HG03575 (cell line): ENCODE results near the gene NBR1.
"Not testable (repeated sequence)": the region's sequence is repeated elsewhere in the genome, so short reads cannot be mapped to it uniquely, and the experiment has no call there.

Source experiments
- ATAC-seq: cut with Tn5 transposase; IDR thresholded peaks from one replicate; pipeline ENCODE4 v1.9.1; 2021; ENCODE audit not compliant: unreplicated experiment, insufficient number of reproducible peaks, low FRiP score; ENCODE audit errors: extremely low read depth

The NBR1 gene

DNA sequence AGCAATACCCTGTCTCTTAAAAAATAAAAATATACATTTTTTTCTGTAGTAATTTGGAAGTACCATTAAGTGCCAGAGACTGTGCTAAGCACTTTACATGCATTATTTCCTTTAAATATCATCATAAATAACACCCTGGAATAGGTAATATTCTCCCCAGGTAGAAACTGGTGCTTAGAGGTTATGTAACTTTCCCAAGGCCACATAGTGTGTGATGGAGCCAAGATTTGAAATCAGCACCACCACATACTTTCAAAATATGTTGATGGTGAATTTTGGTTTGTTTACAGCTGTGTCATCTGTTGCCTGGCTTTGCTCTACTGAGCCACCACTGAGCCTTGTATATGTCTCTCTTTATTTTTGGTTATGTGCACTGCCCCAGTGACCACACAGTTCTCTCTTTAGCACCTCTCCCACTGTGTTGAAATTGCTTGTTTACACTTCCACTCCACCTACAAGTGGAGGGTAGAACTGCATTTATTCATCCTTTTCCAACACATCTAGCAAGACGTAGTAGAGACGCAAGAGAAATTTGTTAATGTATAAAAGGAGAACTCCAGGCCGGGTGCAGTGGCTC lies 19.0 kb upstream of the NBR1 start:
- no peak for ATAC-seq

- ATAC-seq, result not testable (repeated sequence)
Observed at GRCh38 chr17:43153197-43153835, 17.7 kb upstream of the NBR1 start.

DNA sequence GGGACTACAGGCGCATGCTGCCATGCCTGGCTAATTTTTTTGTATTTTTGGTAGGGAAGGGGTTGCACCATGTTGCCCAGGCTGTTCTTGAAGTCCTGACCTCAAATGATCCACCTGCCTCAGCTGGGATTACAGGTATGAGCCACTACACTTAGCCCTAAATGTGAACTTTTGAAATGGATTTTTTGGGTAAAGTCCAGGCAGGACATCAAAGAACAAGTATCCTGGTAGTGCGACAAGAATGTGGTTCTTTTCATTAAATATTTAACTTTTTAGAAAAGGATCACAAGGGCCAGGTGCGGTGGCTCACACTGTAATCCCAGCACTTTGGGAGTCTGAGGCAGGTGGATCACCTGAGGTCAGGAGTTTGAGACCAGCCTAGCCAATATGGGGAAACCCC lies 15.3 kb upstream of the NBR1 start:
- no peak for ATAC-seq

GRCh38 chr17:43159232-43159631 lies 11.8 kb upstream of the NBR1 start:
- ATAC-seq, result not testable (repeated sequence)

DNA sequence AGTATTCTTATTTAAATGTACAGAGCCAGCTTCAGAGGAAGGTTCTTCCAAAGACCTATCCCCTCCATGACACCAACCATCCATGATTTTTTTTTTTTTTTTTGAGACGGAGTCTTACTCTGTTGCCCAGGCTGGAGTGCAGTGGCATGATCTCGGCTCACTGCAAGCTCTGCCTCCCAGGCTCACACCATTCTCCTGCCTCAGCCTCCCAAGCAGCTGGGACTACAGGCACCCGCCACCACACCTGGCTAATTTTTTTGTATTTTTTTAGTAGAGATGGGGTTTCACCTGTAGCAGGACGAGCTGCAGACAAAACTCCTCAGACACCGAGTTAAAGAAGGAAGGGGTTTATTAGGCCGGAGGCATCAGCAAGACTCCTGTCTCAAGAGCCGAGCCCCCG lies 11.1 kb upstream of the NBR1 start:
- not testable (repeated sequence) for ATAC-seq

GRCh38 chr17:43165971-43166370 lies 5.0 kb upstream of the NBR1 start:
- ATAC-seq, result not testable (repeated sequence)

DNA sequence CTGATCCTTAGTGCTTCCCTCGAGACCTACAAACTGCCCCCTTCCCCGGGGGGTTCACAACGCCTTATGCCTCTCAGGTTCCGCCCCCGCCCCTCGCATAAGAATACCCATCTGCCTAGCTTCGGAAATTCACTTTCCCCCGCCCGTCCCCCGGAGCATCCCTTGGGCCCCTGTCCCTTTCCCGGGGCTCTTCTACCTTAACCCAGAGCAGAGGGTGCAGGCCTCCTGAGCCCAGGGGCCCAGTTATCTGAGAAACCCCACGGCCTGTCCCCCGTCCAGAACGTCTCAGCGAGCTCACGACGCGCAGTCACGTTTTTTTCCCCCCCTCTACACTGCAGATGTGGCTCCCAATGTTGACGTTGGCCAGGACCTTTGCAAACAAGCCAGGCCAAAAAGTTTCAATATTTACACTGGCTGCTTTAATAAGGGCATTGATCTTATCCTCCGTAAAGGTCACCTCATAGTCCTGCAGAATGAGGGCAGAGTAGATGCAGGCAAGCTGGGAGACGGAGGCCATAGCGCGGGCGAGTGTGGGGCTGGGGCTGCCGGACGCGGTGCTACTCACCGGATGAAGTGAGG lies 1.4 kb upstream of the NBR1 start:
- ATAC-seq, result no peak

DNA sequence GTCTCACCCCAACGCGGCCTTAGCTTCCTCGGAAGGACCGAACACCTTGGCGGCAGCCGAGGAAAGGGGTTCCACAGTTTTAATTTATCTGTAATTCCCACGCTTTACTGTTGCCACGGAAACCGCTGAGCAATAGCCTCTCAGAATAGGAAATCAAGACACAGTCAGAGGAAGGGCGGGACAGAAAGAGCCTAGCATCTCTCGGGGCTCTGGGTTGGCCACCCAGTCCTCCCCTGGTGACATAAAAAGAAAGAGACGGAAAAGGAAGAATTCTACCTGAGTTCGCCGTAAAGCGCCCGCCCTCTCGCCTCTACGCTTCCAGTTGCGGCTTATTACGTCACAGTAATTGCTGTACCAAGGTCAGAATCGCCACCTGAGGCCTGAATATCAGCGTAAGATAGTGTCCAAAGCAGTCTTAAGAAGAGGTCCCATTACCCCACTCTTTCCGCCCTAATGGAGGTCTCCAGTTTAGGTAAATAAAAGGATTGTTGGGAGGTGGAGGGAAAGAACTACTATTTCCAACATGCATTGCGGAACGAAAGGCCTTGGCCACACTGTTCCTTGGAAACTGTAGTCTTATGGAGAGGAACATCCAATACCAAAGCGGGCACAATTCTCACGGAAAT lies 761 bp upstream of the NBR1 start:
- ATAC-seq, result peak; percentile 47

GRCh38 chr17:43171586-43172487 lies 823 bp downstream of the NBR1 start:
- no peak for ATAC-seq

GRCh38 chr17:43175213-43176118 lies 4.5 kb downstream of the NBR1 start:
- ATAC-seq, result no peak

- no peak for ATAC-seq
Observed at GRCh38 chr17:43176119-43176570, 5.1 kb downstream of the NBR1 start.

DNA sequence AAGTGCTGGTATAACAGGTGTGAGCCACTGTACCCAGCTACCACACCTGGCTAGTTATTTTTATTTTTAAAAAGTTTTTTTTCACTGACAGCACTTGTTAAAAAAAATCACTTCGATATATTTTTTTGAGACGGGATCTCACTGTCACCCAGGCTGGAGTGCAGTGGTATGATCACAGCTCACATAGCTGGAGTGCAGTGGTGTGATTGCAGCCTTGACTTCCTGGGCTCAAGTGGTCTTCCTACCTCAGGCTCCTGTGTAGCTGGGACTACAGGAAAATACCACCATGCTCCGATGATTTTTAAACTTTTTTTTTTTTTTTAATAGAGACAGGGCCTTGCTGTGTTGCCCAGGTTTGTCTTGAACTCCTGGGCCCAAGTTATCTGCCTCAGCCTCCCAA lies 12.9 kb downstream of the NBR1 start:
- ATAC-seq, result no peak

GRCh38 chr17:43186656-43187055 lies 15.6 kb downstream of the NBR1 start:
- not testable (repeated sequence) for ATAC-seq

DNA sequence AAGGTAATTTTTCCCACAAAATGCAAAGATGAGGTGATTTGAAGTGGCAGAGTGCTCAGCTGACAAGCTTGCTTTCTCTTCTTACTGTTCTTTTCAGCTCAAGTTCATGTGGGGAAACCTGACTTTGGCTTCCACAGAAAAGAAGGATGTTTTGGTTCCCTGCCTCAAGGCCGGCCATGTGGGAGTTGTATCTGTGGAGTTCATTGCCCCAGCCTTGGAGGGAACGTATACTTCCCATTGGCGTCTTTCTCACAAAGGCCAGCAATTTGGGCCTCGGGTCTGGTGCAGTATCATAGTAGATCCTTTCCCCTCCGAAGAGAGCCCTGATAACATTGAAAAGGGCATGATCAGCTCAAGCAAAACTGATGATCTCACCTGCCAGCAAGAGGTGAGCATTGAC lies 22.2 kb downstream of the NBR1 start:
- ATAC-seq, result no peak

- ATAC-seq, result no peak
Observed at GRCh38 chr17:43199633-43200032, 28.6 kb downstream of the NBR1 start.

DNA sequence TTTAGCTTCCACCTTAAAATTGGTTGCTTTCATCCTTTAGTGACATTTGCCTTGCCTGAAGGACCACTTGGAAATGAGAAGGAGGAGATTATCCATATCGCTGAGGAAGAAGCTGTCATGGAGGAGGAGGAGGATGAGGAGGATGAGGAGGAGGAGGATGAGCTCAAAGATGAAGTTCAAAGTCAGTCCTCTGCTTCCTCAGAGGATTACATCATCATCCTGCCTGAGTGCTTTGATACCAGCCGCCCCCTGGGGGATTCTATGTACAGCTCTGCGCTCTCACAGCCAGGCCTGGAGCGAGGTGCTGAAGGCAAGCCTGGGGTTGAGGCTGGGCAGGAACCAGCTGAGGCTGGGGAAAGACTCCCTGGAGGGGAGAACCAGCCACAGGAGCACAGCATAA lies 29.1 kb downstream of the NBR1 start:
- ATAC-seq, result no peak

DNA sequence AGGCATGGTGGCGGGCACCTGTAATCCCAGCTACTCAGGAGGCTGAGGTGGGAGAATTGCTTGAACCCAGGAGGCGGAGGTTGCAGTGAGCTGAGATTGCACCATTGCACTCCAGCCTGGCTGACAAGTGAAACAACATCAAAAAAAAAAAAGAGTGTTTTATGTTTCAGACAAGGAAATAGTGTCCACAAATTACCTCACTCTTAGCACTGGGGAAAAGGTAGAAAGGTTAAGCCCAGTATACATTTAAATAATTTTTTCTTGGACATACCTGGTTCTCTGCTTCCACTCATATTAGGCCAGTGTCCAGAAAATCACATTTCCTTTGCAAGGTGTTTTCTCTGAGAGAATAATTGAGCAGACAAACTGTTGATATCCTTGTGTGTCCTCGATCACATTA lies 32.0 kb downstream of the NBR1 start:
- ATAC-seq, result not testable (repeated sequence)

- no peak for ATAC-seq
Observed at GRCh38 chr17:43210576-43210975, 39.6 kb downstream of the NBR1 start.
